Motor neuron (in vitro differentiated cells): ENCODE data around the gene PLEKHH2. TPM values are rescaled to one million over a fixed set of nuclear protein-coding genes. Genes with fewer than 3 reads are reported as not detected.
"Not testable (repeated sequence)": the region's sequence is repeated elsewhere in the genome, so short reads cannot be mapped to it uniquely, and the experiment has no call there.

Source experiments
- ATAC-seq, 8 experiments: fragments of 200-7000 bp; cut with Tn5 transposase; replicated peaks in 6 of 8; 2 replicates each; pipeline ENCODE4 v1.8.0; 2021; ENCODE audit warnings: mild to moderate bottlenecking in 8 of 8, moderate library complexity in 8 of 8
- H3K27ac ChIP-seq, 2 donors: fragments of 250-450 bp; sonication (Bioruptor Pico); 2 replicates each; pipeline ENCODE4 v1.9.0; 2021; ENCODE audit warnings: antibody characterized with exemption in 2 of 2, mild to moderate bottlenecking in 2 of 2, moderate library complexity in 1 of 2
- H3K4me1 ChIP-seq, 2 donors: fragments of 250-450 bp; sonication (Bioruptor Pico); replicated peaks in 1 of 2; 2 replicates each; pipeline ENCODE4 v1.6.1; 2021; ENCODE audit warnings: antibody characterized with exemption in 2 of 2, mild to moderate bottlenecking in 2 of 2, moderate library complexity in 1 of 2
- H3K4me3 ChIP-seq, 5 donors: fragments of 250-450 bp; sonication (Bioruptor Pico); 2 replicates each; pipeline ENCODE4 v1.9.0; 2021; ENCODE audit warnings: antibody characterized with exemption in 5 of 5, mild to moderate bottlenecking in 5 of 5, moderate library complexity in 4 of 5
- WGBS, 10 experiments: fragments of 450-650 bp; shearing (Covaris generic); methylation state at CpG; one replicate each; pipeline ENCODE4 v1.0.0; 2022; 5-methylcytosine and 5-hydroxymethylcytosine counted together
- in situ Hi-C, 9 experiments: fragments of 400-800 bp; cut with MboI; loops; one replicate each; pipeline ENCODE4 v1.15.0; 2021; ENCODE audit warnings: low sequenced_read_pairs in 9 of 9, low pct_unique_long_range_greater_than_20kb in 2 of 9; ENCODE audit not compliant: unreplicated experiment in 9 of 9
- total RNA-seq, 8 experiments: library from RNA; unstranded; fragments of 300-600 nt; gene quantifications; 2 replicates each; pipeline versions ENCODE4 v1.2.3 to v1.2.4, GENCODE V29; 2022

Gene PLEKHH2
- 10 to 100 TPM in 1 of 8 experiments, 1 to 10 TPM in 7; 1.0 to 57.4 (median 2.8) TPM for total RNA-seq

GRCh38 chr2:43637030-43637803, at the start of gene PLEKHH2:
PLEKHH2 (plus strand) TSS chr2:43637260; CDS start chr2:43644674, 7,414 bp downstream.
- WGBS, 10 experiments: 0 to 6% (median 0%) methylated on average over 1 to 14 of the region's 75 CpGs; no CpG with 5 or more reads in 5 of the 10 experiments
- in situ Hi-C loops: loop anchor here in 1 of 9 experiments (25.0 kb wide), 1 partner anchor 125 kb away; the partner anchor contains the start of gene DYNC2LI1
- Histone ChIP-seq H3K4me1 (no peaks in the 10 kb centered on the region), H3K27ac (no peak within 1 kb of the TSS), H3K4me3 (peak within 1 kb of the TSS; percentile 55 to 97 (median 69))
- peak; percentile 94 to 99 (median 98) for ATAC-seq

- peaks cover 5 to 12% of the 10 kb centered on the region in 2 donors for H3K4me1 ChIP-seq
- no peak for ATAC-seq
- in situ Hi-C loops: no loop called here
- no peak overlapping the region for H3K27ac ChIP-seq
- H3K4me3 ChIP-seq: no peak overlapping the region
Measured at GRCh38 chr2:43592443-43592842, 44.6 kb upstream of the PLEKHH2 start.

- no peak overlapping the region for H3K27ac ChIP-seq
- no peak overlapping the region for H3K4me3 ChIP-seq
- 62 to 100% (median 89%) methylated on average over 1 to 3 of the region's 3 CpGs; no CpG with 5 or more reads in 2 of the 10 experiments for WGBS, 10 experiments
- peaks cover 5 to 12% of the 10 kb centered on the region in 2 donors for H3K4me1 ChIP-seq
- in situ Hi-C loops: no loop called here
- ATAC-seq: no peak
Measured at GRCh38 chr2:43593254-43593653, 43.8 kb upstream of the PLEKHH2 start.

- H3K27ac ChIP-seq: peak overlapping the region in 1 of 2 donors; percentile 96
- peak overlapping the region; percentile 86 to 98 (median 96) for H3K4me3 ChIP-seq
- WGBS, 10 experiments: 63 to 94% (median 89%) methylated on average over 2 to 3 of the region's 3 CpGs; no CpG with 5 or more reads in 4 of the 10 experiments
- in situ Hi-C loops: no loop called here
- H3K4me1 ChIP-seq: peaks cover 5 to 12% of the 10 kb centered on the region in 2 donors
- ATAC-seq: no peak
Measured at GRCh38 chr2:43594875-43595274, 42.2 kb upstream of the PLEKHH2 start.

GRCh38 chr2:43595603-43596412, 41.3 kb upstream of the PLEKHH2 start, which contains the start of gene THADA:
THADA (minus strand) TSS chr2:43596038; CDS start chr2:43592392, 3,646 bp downstream.
- Histone ChIP-seq H3K4me3 (peak within 1 kb of the TSS; percentile 86 to 98 (median 96)), H3K4me1 (peaks cover 5 to 12% of the 10 kb centered on the region in 2 donors), H3K27ac (peak within 1 kb of the TSS; percentile 95 to 96)
- in situ Hi-C loops: no loop called here
- peak; percentile 94 to 98 (median 97) for ATAC-seq
- WGBS, 10 experiments: 0 to 13% (median 3%) methylated on average over 4 to 25 of the region's 52 CpGs; no CpG with 5 or more reads in 1 of the 10 experiments

- ATAC-seq, H3K4me3 ChIP-seq, H3K27ac ChIP-seq, H3K4me1 ChIP-seq: not testable (repeated sequence)
- 22 to 88% (median 60%) methylated on average over 1 of the region's 1 CpG; no CpG with 5 or more reads in 3 of the 10 experiments for WGBS, 10 experiments
- in situ Hi-C loops: loop anchor here in 1 of 9 experiments (25.0 kb wide), 1 partner anchor 287 kb away; no protein-coding TSS in a partner anchor
Measured at GRCh38 chr2:43600596-43600995, 36.5 kb upstream of the PLEKHH2 start.

GRCh38 chr2:43604674-43605073, 32.4 kb upstream of the PLEKHH2 start:
- 45 to 100% (median 83%) methylated on average over 1 to 3 of the region's 4 CpGs; no CpG with 5 or more reads in 3 of the 10 experiments for WGBS, 10 experiments
- H3K4me1 ChIP-seq: no peaks in the 10 kb centered on the region
- no peak overlapping the region for H3K27ac ChIP-seq
- no peak overlapping the region for H3K4me3 ChIP-seq
- no peak for ATAC-seq
- in situ Hi-C loops: loop anchor here in 1 of 9 experiments (25.0 kb wide), 1 partner anchor 283 kb away; no protein-coding TSS in a partner anchor

- Histone ChIP-seq H3K4me3 (no peak overlapping the region), H3K27ac (no peak overlapping the region), H3K4me1 (no peaks in the 10 kb centered on the region)
- in situ Hi-C loops: loop anchor here in 1 of 9 experiments (25.0 kb wide), 1 partner anchor 282 kb away; no protein-coding TSS in a partner anchor
- WGBS, 10 experiments: 0 to 18% (median 7%) methylated on average over 1 to 2 of the region's 2 CpGs; no CpG with 5 or more reads in 2 of the 10 experiments
- peak; percentile 42 to 91 (median 72) for ATAC-seq
Measured at GRCh38 chr2:43605079-43605655, 31.9 kb upstream of the PLEKHH2 start.

- in situ Hi-C loops: loop anchor here in 1 of 9 experiments (25.0 kb wide), 1 partner anchor 281 kb away; no protein-coding TSS in a partner anchor
- H3K4me1 ChIP-seq: no peaks in the 10 kb centered on the region
- H3K27ac ChIP-seq: no peak overlapping the region
- H3K4me3 ChIP-seq: no peak overlapping the region
- no peak for ATAC-seq
- 71 to 95% (median 89%) methylated on average over 1 to 5 of the region's 5 CpGs; no CpG with 5 or more reads in 2 of the 10 experiments for WGBS, 10 experiments
Measured at GRCh38 chr2:43605851-43606250, 31.2 kb upstream of the PLEKHH2 start.

- WGBS, 10 experiments: 0 to 100% (median 42%) methylated on average over 1 to 6 of the region's 6 CpGs
- Histone ChIP-seq H3K4me3 (no peak overlapping the region), H3K4me1 (no peaks in the 10 kb centered on the region), H3K27ac (no peak overlapping the region)
- in situ Hi-C loops: loop anchor here in 1 of 9 experiments (25.0 kb wide), 1 partner anchor 278 kb away; no protein-coding TSS in a partner anchor
- ATAC-seq: peak; percentile 69 to 86 (median 80)
Measured at GRCh38 chr2:43609290-43609918, 27.7 kb upstream of the PLEKHH2 start.

- no peak overlapping the region for H3K4me3 ChIP-seq
- 74 to 100% (median 90%) methylated on average over 1 to 4 of the region's 4 CpGs; no CpG with 5 or more reads in 2 of the 10 experiments for WGBS, 10 experiments
Measured at GRCh38 chr2:43610361-43610760, 26.7 kb upstream of the PLEKHH2 start.

More at GRCh38 chr2:43610361-43610760, 26.7 kb upstream of the PLEKHH2 start:
- no peak for ATAC-seq
- Histone ChIP-seq H3K27ac (no peak overlapping the region), H3K4me1 (no peaks in the 10 kb centered on the region)
- in situ Hi-C loops: loop anchor here in 1 of 9 experiments (25.0 kb wide), 1 partner anchor 277 kb away; no protein-coding TSS in a partner anchor
